ENCODE results near the gene RHEX.

- TF ChIP-seq CTCF (IDR thresholded peaks at IDR 0.05; ENCODE audit: insufficient read depth, low read depth, low read length) (no peak), EZH2 (IDR thresholded peaks at IDR 0.05; ENCODE audit: insufficient read depth, low read length) (no peak)
These were observed 78.1 kb downstream of the RHEX start for GRCh38 chr1:206131037-206131436.
